AG10803 (cell line): Measurements from ENCODE around the gene RXRB.
"Not testable (repeated sequence)": the region's sequence is repeated elsewhere in the genome, so short reads cannot be mapped to it uniquely, and the experiment has no call there.

Source experiments
- DNase-seq: peaks from one replicate; pipeline ENCODE4 v3.0.0; 2010; ENCODE audit warnings: low read depth
- H3K4me3 ChIP-seq: 2 replicates; pipeline ENCODE4 v1.5.1; 2011; ENCODE audit warnings: mild to moderate bottlenecking, low read length, control low read depth
- TF ChIP-seq, protein P1 (sequence below): conservative IDR thresholded peaks from 2 replicates; pipeline ENCODE4 v1.5.1; 2011; ENCODE audit warnings: mild to moderate bottlenecking, low read length, control low read depth, inconsistent platforms

RXRB gene

DNA sequence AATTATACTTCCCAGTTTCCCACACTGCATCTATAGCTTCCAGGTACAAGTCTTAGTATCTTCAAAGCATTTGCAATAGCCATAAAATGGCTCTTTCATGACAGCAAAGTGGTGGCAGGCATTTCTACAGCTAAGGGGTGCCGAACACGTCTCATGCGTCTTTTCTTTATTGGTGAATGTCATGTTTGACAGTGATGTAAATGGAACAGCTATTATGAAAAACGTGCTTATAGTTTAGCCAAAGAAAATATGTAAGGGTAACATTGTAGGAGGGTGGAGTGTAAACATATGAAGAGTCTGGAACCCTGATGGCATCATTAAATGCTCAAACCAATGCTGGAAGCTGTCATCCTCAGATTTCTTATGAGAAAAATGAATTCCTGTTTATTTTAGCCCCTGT lies 46.1 kb downstream of the RXRB start:
- H3K4me3 ChIP-seq = no peak overlapping the region
- TF ChIP-seq, protein P1, sequence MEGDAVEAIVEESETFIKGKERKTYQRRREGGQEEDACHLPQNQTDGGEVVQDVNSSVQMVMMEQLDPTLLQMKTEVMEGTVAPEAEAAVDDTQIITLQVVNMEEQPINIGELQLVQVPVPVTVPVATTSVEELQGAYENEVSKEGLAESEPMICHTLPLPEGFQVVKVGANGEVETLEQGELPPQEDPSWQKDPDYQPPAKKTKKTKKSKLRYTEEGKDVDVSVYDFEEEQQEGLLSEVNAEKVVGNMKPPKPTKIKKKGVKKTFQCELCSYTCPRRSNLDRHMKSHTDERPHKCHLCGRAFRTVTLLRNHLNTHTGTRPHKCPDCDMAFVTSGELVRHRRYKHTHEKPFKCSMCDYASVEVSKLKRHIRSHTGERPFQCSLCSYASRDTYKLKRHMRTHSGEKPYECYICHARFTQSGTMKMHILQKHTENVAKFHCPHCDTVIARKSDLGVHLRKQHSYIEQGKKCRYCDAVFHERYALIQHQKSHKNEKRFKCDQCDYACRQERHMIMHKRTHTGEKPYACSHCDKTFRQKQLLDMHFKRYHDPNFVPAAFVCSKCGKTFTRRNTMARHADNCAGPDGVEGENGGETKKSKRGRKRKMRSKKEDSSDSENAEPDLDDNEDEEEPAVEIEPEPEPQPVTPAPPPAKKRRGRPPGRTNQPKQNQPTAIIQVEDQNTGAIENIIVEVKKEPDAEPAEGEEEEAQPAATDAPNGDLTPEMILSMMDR = no peak
- no peak for DNase-seq

DNA sequence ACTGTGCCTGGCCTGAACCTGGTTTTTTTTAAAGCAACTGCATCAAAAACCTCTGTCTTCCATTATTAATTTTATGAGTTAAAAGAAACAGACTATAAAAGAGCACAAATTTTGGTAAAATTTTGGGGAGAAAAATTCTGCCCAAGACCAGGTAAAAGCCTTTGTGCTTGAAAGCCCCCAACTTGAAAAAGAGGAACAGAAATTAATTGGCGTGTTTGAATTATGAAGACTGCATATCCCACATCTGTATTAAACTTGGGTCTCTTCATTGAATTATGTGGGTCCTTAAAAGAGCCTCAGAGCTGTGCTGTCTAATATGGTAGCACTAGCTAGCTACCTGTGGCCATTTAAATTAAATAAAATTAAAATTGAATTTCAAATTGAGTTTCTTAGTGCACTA lies 49.4 kb downstream of the RXRB start:
- H3K4me3 ChIP-seq = no peak overlapping the region
- TF ChIP-seq, protein P1 = no peak
- no peak for DNase-seq

DNA sequence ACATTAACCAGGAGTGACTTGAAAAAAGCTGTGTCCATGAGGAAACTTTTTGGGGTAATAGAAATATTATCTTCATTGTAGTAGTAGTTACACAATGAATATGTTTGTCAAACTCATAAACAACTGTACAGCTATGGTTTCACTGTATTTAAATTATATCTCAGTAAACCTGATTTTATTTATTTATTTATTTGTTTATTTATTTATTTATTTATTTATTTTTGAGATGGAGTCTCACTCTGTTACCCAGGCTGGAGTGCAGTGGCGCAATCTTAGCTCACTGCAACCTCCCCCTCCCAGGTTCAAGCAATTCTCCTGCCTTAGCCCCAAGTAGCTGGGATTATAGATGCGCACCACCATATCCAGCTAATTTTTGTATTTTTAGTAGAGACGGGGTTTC lies 49.9 kb downstream of the RXRB start:
- H3K4me3 ChIP-seq, DNase-seq: not testable (repeated sequence)

DNA sequence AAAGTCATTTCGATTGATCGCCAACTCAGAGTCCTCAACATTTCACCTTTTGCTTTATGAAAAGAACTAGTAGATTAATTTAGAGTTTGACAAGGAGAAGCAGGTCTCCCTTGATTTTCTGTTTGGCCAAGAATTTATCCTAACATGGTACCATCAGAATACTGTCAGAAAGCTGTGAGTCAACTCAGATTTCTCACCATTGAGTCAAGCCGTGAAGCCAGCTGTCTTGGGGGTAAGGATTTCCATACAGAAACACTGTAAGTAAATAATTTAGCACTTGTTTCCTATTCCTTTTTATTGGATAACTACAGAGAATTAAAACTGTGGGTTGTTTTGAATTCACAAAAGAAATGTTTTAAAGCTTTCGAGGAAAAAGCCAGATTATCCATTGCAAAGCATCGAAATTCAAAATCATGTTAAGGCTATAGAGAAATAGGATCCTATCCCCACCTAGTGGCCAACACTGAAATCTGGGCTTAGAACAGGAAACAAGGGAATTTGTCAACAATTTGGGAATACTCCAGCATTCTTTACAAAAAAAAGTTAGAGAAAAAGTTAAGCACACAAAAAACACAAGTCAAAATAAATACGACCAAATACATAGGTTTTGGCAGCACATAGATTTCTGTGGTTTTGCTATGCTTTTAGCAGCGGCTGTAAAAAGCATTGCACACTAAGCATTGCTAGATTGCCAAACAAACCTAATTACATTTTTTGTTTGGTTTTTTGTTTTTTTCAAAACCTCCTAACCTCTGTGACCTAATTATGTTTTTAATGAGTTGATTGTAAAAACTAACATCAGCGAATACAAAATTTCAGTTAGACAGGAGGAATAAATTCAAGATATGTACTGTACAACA lies 52.4 kb downstream of the RXRB start:
- DNase-seq = peak; percentile 73
- TF ChIP-seq, protein P1 = peak; percentile 83
- H3K4me3 ChIP-seq = no peak overlapping the region

DNA sequence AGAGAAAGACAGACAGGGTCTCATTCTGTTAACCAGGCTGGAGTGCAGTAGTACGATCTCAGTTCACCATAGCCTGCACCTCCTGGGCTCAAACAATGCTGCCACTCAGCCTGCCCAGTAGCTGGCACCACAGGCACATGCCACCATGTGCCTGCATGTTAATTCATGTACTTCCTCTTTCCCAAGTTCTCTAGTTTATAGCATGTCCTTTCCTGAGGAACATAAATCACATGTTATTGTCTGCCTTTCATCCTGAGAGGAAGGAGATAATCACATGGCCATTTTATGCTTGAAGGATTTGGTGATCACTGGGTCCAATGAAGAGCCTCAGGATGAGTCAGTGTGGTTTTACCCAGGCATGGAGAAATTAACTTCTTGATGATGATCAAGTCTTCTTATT lies 56.1 kb downstream of the RXRB start:
- no peak for DNase-seq
- TF ChIP-seq, protein P1 = no peak
- H3K4me3 ChIP-seq = no peak overlapping the region
